IPS DF 6.9 (cell line): ENCODE data around the gene DAND5.

Source experiments
- DNase-seq: peaks from one replicate; pipeline ENCODE4 v3.0.0-alpha.2; 2013; ENCODE audit warnings: low read depth, low spot score
- H3K27ac ChIP-seq: one replicate; pipeline ENCODE4 v1.5.1; 2013; ENCODE audit warnings: low read length, control low read depth
- H3K27me3 ChIP-seq: 2 replicates; pipeline ENCODE4 v1.6.1; 2013; ENCODE audit warnings: mild to moderate bottlenecking, low read length; ENCODE audit not compliant: control insufficient read depth, insufficient read depth
- H3K36me3 ChIP-seq: 2 replicates; pipeline ENCODE4 v1.6.1; 2013; ENCODE audit warnings: low read length; ENCODE audit not compliant: control insufficient read depth, insufficient read depth
- H3K4me1 ChIP-seq: 2 replicates; pipeline ENCODE4 v1.6.1; 2013; ENCODE audit warnings: low read length; ENCODE audit not compliant: control insufficient read depth, insufficient read depth
- H3K4me3 ChIP-seq: 2 replicates; pipeline ENCODE4 v1.5.1; 2013; ENCODE audit warnings: mild to moderate bottlenecking, low read length
- H3K9me3 ChIP-seq: 2 replicates; pipeline ENCODE4 v1.6.1; 2013; ENCODE audit warnings: low read length, inconsistent platforms; ENCODE audit not compliant: control insufficient read depth, insufficient read depth
- WGBS: extraction: QIAGEN DNeasy Blood & Tissue Kit; methylation state at CpG from one replicate; pipeline ENCODE4 v1.1.7; 2013; ENCODE audit warnings: mixed read lengths, missing lambda C conversion rate; ENCODE audit not compliant: insufficient read length, insufficient coverage; 5-methylcytosine and 5-hydroxymethylcytosine counted together

Gene DAND5

DNA sequence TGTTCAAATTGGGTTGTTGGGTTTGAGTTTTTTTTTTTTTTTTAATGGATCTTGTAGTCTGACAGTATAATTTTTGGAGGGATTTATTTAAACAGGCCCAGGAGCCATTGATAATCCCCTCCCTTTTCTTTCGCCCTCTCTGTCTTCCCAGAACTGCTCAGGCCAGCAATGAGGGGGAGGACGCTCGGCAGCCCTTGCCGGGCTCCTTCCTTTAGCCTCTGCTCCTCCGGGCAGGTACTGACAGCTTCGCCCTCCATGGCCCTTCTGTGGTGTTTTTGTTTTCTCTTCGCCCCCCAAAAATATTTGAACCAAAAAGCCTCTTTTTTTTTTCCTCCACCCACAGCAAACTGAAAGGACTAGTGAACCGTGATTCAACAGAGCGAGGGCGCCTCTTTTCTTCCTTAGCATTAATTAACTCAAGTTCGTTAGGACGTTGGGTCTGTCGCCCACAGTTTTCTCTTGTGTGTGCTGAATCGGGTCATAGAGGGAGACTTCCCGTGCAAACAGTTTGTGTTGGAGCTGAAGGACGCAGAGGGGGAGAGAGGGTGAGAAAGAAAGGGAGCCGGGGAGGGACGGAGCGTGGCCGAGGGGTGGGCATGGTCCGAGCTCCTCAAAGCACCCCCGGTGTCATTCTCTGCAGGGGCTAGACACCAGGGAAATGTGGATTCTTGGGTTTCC is 47.4 kb downstream of the DAND5 start:
- Histone ChIP-seq H3K27me3 (peaks cover 83% of the 10 kb centered on the region), H3K4me1 (peaks cover 6% of the 10 kb centered on the region), H3K27ac (no peak overlapping the region), H3K36me3 (no peaks in the 10 kb centered on the region), H3K9me3 (no peaks in the 10 kb centered on the region), H3K4me3 (no peak overlapping the region)
- no CpG with 5 or more reads among the region's 22 CpGs for WGBS
- no peak for DNase-seq

DNA sequence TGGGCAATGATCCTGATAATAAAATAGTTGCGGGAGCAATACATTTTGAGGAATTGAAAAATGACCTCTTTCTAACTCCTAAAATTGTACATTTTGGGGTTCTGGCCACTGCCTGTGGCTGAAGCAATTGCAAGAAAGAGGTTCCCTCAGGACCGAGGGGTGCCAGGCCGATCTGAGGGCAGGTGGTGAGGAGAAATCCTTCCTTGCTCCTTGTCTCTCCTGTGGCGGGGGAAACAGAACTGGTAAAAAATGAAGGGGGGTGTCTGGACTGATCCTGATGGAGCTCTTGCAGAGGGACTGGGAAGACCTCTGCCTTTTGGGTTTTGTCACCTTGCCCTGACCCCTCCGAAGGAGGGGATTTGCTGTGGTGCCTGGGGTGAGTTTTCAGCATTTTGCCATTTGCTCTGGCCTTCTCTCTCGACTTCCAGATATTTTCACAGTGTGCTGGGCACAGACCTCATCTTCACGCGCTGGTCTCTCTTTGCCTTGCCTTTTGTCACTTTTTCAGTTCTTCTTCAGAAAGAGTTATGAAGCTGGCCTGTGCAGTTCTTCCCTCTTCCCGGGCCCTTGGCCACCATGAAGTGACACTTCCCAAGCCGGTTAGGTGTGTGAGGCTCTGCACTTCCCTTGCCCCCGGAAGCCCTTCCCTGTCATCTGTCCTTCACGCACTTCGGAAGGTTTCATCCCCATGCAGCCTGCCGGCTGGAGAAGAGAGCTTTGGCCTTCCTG is 48.1 kb downstream of the DAND5 start:
- Histone ChIP-seq H3K27ac (no peak overlapping the region), H3K9me3 (no peaks in the 10 kb centered on the region), H3K36me3 (no peaks in the 10 kb centered on the region), H3K4me3 (no peak overlapping the region), H3K27me3 (peaks cover 83% of the 10 kb centered on the region), H3K4me1 (peaks cover 4% of the 10 kb centered on the region; the same call in 1 of the 2 replicates)
- no peak for DNase-seq
- no CpG with 5 or more reads among the region's 14 CpGs for WGBS

DNA sequence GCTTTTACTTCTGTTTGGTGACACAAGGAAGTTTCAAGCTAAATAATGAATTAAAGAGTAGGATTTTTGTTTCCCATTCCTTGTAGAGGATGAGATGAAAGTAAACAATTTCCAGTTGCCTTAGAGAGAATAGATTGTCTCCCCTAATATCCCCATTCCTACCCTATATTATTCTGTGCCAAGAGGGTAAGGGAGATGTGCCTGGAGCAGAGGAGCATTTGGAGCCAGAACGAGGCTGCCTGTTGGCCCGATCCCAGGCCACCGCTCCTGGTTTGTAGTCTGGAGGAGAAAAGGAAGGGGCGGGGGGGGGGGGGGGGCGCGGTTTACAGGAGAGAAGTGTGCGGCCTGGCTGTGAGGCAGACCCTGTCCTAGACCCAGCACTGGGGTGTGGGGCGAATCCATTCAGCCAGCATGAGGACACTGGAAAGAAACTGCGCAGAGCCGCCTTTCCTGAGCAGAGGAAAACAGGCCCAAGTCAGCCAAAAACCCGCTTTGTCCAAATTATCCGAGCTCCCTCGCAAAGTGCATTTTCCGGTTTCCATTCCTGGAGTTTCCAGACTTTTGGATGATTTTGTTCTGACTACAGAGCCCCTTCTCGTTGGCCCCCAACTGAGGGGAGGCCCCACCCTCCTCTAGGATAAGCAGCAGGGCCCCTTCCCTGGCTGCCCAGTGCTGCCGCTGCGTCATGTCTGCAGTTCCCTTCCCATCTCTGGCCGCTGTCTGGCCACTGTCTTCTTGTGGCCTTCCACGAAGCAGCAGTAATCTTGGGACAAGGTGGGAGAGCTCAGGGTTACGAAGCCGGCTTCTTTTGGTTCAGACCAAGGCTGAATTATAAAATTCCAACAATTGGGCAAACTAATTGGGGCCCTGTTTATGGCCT is 48.9 kb downstream of the DAND5 start:
- no peak overlapping the region for H3K27ac ChIP-seq
- H3K4me3 ChIP-seq: no peak overlapping the region
- no CpG with 5 or more reads among the region's 21 CpGs for WGBS
- H3K36me3 ChIP-seq: no peaks in the 10 kb centered on the region
- no peak for DNase-seq
- H3K9me3 ChIP-seq: no peaks in the 10 kb centered on the region
- peaks cover 82% of the 10 kb centered on the region for H3K27me3 ChIP-seq
- H3K4me1 ChIP-seq: peaks cover 4% of the 10 kb centered on the region; the same call in 1 of the 2 replicates

DNA sequence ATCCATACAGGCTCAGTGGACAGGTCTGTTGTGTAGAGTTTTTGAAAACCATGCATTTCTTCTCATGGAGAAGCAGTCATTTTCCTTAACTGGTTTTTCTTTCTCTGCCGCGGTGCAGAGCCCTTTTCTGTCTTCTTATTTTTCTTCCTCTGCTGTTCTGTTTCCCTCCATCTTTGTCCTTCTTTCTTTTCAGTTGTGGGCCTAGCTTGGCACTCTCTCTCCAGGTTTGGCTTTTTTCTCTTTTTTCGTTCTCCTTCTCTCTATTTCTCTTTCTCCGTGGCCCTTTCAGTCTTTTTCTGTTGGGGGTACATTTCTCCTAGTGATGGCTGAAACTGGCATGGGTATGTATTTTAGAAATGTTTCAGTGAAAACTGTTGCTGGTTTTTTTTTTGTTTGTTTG is 50.0 kb downstream of the DAND5 start:
- no CpG with 5 or more reads among the region's 4 CpGs for WGBS
- no peaks in the 10 kb centered on the region for H3K9me3 ChIP-seq
- peaks cover 78% of the 10 kb centered on the region for H3K27me3 ChIP-seq
- no peak for DNase-seq
- no peak overlapping the region for H3K27ac ChIP-seq
- H3K4me3 ChIP-seq: no peak overlapping the region
- H3K36me3 ChIP-seq: no peaks in the 10 kb centered on the region
- H3K4me1 ChIP-seq: peaks cover 4% of the 10 kb centered on the region; the same call in 1 of the 2 replicates

DNA sequence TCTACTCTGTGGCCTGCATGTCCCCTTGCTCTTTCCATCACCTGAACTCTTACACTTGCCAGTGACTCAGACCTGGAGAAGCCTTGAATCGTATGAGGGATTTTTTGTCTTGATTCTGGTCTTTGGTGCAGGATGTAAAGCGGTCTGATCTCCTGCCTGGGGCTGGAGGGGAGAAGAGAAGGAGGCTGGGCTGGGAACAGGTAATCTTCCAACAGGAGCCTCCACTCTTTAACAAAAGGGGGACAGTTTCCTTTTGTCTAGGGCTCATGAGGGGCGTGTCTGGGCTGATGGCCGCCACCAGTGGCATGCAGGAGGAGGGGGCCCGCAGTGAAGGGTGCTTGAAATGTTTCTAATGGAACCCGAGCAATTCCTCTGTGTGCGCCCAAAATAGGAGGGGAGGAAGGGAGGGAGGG is 50.6 kb downstream of the DAND5 start:
- no peaks in the 10 kb centered on the region for H3K9me3 ChIP-seq
- no peak for DNase-seq
- no peak overlapping the region for H3K27ac ChIP-seq
- H3K4me3 ChIP-seq: no peak overlapping the region
- H3K36me3 ChIP-seq: no peaks in the 10 kb centered on the region
- H3K27me3 ChIP-seq: peaks cover 78% of the 10 kb centered on the region
- H3K4me1 ChIP-seq: peaks cover 9% of the 10 kb centered on the region; the same call in 1 of the 2 replicates
- WGBS: no CpG with 5 or more reads among the region's 7 CpGs

DNA sequence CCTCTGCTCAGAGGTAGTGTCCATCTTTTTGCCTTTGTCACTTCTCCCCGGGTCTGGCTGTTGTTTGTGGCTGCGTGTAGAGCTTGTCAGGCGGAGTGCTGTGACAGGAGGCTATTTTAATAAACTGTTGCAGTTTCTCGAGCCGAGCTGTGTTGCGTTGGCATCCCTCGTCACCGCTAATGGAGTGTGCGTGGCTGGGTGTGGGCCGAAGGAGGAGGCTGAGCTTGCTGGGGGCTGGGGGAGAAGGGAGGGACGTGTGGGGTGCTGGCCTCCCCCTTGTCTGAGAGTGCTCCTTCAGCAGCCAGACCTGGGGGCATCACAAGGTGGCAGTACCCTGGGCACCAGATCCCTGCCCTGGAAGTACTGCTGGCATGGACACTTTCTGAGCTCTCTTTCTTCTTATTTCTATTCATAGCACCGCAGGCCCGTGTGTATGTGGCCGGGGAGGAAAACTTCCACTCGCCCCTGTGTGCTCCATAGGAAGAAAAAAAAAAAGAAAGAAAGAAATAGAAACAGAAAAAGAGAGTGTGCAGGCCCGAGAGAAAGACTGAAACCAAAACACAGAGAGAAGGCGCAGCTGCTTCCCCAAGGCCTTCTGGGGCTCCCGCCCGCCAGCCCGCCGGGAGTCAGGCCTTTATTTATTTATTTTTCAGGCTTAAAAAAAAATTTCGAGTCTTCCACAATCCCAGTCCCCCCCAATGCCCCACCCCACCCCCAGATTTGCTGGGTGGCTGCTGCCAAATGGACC is 52.9 kb downstream of the DAND5 start:
- WGBS: no CpG with 5 or more reads among the region's 22 CpGs
- H3K4me1 ChIP-seq: peaks cover 9% of the 10 kb centered on the region; the same call in 1 of the 2 replicates
- H3K27me3 ChIP-seq: peaks cover 81% of the 10 kb centered on the region
- no peak for DNase-seq
- no peaks in the 10 kb centered on the region for H3K9me3 ChIP-seq
- no peaks in the 10 kb centered on the region for H3K36me3 ChIP-seq
- H3K4me3 ChIP-seq: no peak overlapping the region
- H3K27ac ChIP-seq: no peak overlapping the region

DNA sequence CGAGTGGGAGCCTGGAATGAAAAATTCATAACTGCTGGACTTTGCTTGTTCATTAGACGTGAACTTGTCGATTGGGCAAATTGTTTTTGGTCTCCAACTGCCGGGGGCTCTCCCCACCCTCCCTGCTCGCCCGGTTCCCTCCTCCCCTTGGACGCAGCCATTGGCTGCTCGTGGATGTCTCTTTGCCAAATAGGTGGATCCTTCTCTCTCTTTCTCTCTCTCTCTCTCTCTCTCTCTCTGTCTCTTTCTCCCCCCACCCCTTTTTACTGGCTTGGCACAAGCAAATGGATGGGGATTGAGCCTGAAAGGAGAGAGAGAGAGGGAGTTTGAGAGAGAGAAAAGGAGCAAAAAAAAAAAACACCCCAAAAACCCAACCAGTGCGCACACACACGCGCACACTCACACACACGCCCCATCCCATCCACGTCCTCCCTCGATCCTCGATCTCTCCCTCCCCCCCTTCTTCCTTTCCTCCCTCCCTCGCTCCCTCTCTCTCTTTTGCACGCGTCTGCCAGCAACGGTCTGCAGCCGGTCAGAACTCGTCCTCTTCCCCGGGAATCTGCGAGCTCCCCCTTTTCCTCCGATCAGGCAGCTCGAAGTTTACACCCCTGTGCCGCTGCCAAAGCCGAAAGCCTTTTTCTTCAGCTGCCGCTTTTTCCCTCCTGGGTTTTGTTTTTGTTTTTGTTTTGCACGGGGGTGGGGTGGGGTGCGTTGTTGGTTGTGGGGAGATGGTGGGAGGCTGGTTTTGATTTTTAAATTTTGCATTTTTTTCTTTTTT is 53.7 kb downstream of the DAND5 start:
- WGBS: no CpG with 5 or more reads among the region's 30 CpGs
- no peak overlapping the region for H3K4me3 ChIP-seq
- no peaks in the 10 kb centered on the region for H3K36me3 ChIP-seq
- no peak overlapping the region for H3K27ac ChIP-seq
- no peak for DNase-seq
- peaks cover 81% of the 10 kb centered on the region for H3K27me3 ChIP-seq
- peaks cover 9% of the 10 kb centered on the region; the same call in 1 of the 2 replicates for H3K4me1 ChIP-seq
- H3K9me3 ChIP-seq: no peaks in the 10 kb centered on the region

DNA sequence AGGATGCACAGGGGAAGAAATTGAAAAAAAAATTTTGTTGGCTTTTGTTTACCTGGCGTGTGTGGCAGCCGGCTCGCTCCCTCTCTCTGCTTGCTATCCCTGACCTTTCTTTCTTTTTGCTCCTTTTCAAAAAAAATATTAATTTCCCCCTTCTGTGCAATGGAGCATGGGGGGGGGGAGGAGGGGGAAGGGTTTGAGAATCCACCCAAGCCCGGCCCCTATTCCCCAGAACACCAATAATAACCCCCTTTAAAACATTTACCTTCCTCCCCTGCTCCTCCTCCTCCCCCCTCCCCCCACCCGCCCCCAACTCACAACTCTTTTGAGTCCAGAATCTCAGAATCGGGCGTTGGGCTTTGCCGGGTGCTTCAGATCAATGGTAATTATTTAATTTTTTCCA is 54.3 kb downstream of the DAND5 start:
- H3K4me1 ChIP-seq: peaks cover 9% of the 10 kb centered on the region; the same call in 1 of the 2 replicates
- H3K9me3 ChIP-seq: no peaks in the 10 kb centered on the region
- no CpG with 5 or more reads among the region's 8 CpGs for WGBS
- H3K36me3 ChIP-seq: no peaks in the 10 kb centered on the region
- H3K27ac ChIP-seq: no peak overlapping the region
- no peak for DNase-seq
- peaks cover 82% of the 10 kb centered on the region for H3K27me3 ChIP-seq
- H3K4me3 ChIP-seq: no peak overlapping the region
